Body of pancreas (tissue), 4 donors: ENCODE data around the gene IZUMO4. TPM values are rescaled to one million over a fixed set of nuclear protein-coding genes. Genes with fewer than 3 reads are reported as not detected.

Experiments
- ATAC-seq: fragments of 150-250 bp; one replicate; pipeline ENCODE4 v1.9.1; 2016
- DNase-seq, 4 donors: peaks; one replicate each; pipeline ENCODE4 v3.0.0-alpha.2; 2019
- H3K27ac ChIP-seq, 4 donors: fragments of 200-600 bp; sonication (generic); 1 replicate in 3 of 4; 2 replicates in 1 of 4; pipeline versions ENCODE4 v1.5.1 to v1.6.1; 2016 to 2019; ENCODE audit warnings: mild to moderate bottlenecking in 1 of 4, mixed read lengths in 1 of 4, moderate library complexity in 1 of 4
- H3K27me3 ChIP-seq, 2 donors: fragments of 200-600 bp; sonication (generic); one replicate each; pipeline ENCODE4 v1.6.0; 2016; ENCODE audit warnings: mild to moderate bottlenecking in 1 of 2
- H3K36me3 ChIP-seq, 2 donors: fragments of 200-600 bp; sonication (generic); replicated peaks in 1 of 2; 2 replicates each; pipeline ENCODE4 v1.5.1; 2016; ENCODE audit warnings: low read depth in 2 of 2; ENCODE audit not compliant: insufficient read depth in 1 of 2
- H3K4me1 ChIP-seq: fragments of 200-600 bp; sonication (generic); one replicate; pipeline ENCODE4 v1.6.0; 2016
- H3K4me3 ChIP-seq, 2 donors: fragments of 200-600 bp; sonication (generic); 1 replicate in 1 of 2; 2 replicates in 1 of 2; pipeline ENCODE4 v1.5.1; 2016 to 2019
- H3K9me3 ChIP-seq, 3 donors: fragments of 200-600 bp; sonication (generic); 1 replicate in 2 of 3; 2 replicates in 1 of 3; pipeline ENCODE4 v1.5.1; 2016
- POLR2A ChIP-seq, 3 donors: fragments of 450-650 bp; IDR thresholded peaks; one replicate each; pipeline ENCODE4 v1.6.1; 2016; ENCODE audit warnings: antibody characterized with exemption in 3 of 3, mild to moderate bottlenecking in 2 of 3
- WGBS, 2 donors: methylation state at CpG; one replicate each; pipeline ENCODE4 v1.1.5; 2017; 5-methylcytosine and 5-hydroxymethylcytosine counted together
- intact Hi-C: fragments of 100-400 bp; cut with DNase I; formaldehyde crosslinking; loops from one replicate; pipeline ENCODE4 v1.15.1; 2023
- total RNA-seq, 2 donors: library from RNA; depleted of rRNA; stranded (reverse); fragments of >200 nt; gene quantifications; one replicate each; pipeline ENCODE4 v1.1.0, GENCODE V29; 2016
- TF ChIP-seq, protein P1 (sequence below), 7 experiments: fragments of 450-650 bp in 4 of 7; fragments of 200-600 bp in 3 of 7; sonication (generic) in 3 of 7; IDR thresholded peaks; one replicate each; pipeline ENCODE4 v1.5.1; 2016 to 2019; ENCODE audit warnings: antibody characterized with exemption in 7 of 7

IZUMO4 gene
- total RNA-seq, 2 donors from 2014 or later: 3.4 to 4.0 TPM

- no peak for ATAC-seq
- H3K27ac ChIP-seq: no peak overlapping the region
- H3K4me1 ChIP-seq: no peaks in the 10 kb centered on the region
- peaks cover 9 to 35% of the 10 kb centered on the region in 2 donors for H3K36me3 ChIP-seq
- 92 to 96% methylated on average over 3 to 13 of the region's 14 CpGs for WGBS, 2 donors
- no peaks in the 10 kb centered on the region for H3K27me3 ChIP-seq
- no peak overlapping the region for H3K4me3 ChIP-seq
- TF ChIP-seq, protein P1, sequence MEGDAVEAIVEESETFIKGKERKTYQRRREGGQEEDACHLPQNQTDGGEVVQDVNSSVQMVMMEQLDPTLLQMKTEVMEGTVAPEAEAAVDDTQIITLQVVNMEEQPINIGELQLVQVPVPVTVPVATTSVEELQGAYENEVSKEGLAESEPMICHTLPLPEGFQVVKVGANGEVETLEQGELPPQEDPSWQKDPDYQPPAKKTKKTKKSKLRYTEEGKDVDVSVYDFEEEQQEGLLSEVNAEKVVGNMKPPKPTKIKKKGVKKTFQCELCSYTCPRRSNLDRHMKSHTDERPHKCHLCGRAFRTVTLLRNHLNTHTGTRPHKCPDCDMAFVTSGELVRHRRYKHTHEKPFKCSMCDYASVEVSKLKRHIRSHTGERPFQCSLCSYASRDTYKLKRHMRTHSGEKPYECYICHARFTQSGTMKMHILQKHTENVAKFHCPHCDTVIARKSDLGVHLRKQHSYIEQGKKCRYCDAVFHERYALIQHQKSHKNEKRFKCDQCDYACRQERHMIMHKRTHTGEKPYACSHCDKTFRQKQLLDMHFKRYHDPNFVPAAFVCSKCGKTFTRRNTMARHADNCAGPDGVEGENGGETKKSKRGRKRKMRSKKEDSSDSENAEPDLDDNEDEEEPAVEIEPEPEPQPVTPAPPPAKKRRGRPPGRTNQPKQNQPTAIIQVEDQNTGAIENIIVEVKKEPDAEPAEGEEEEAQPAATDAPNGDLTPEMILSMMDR (IDR thresholded peaks at IDR 0.05): no peak
- TF ChIP-seq POLR2A (IDR thresholded peaks at IDR 0.05): no peak
- intact Hi-C loops: no loop called here
- no peak for DNase-seq
- no peaks in the 10 kb centered on the region for H3K9me3 ChIP-seq
Measured at GRCh38 chr19:2132191-2132590, 35.5 kb downstream of the IZUMO4 start.

GRCh38 chr19:2132731-2133490, 36.2 kb downstream of the IZUMO4 start:
- Histone ChIP-seq H3K4me1 (no peaks in the 10 kb centered on the region), H3K27me3 (no peaks in the 10 kb centered on the region), H3K27ac (no peak overlapping the region), H3K36me3 (peaks cover 9 to 33% of the 10 kb centered on the region in 2 donors), H3K9me3 (no peaks in the 10 kb centered on the region), H3K4me3 (no peak overlapping the region)
- no peak for ATAC-seq
- WGBS, 2 donors: 91 to 92% methylated on average over 14 to 19 of the region's 19 CpGs
- DNase-seq: no peak
- no peak for TF ChIP-seq POLR2A (IDR thresholded peaks at IDR 0.05)
- TF ChIP-seq, protein P1 (IDR thresholded peaks at IDR 0.05): no peak
- intact Hi-C loops: no loop called here

- H3K36me3 ChIP-seq: peaks cover 9 to 19% of the 10 kb centered on the region in 2 donors
- intact Hi-C loops: no loop called here
- 88 to 94% methylated on average over 28 to 50 of the region's 50 CpGs for WGBS, 2 donors
- no peak for TF ChIP-seq POLR2A (IDR thresholded peaks at IDR 0.05)
- TF ChIP-seq, protein P1 (IDR thresholded peaks at IDR 0.05): no peak
- H3K4me3 ChIP-seq: no peak overlapping the region
- H3K27ac ChIP-seq: no peak overlapping the region
- DNase-seq: peak in 1 of 4 donors; percentile 24
- ATAC-seq: no peak
- H3K9me3 ChIP-seq: no peaks in the 10 kb centered on the region
- H3K4me1 ChIP-seq: peaks cover 7% of the 10 kb centered on the region
- no peaks in the 10 kb centered on the region for H3K27me3 ChIP-seq
Measured at GRCh38 chr19:2135474-2136402, 39.0 kb downstream of the IZUMO4 start.

DNA sequence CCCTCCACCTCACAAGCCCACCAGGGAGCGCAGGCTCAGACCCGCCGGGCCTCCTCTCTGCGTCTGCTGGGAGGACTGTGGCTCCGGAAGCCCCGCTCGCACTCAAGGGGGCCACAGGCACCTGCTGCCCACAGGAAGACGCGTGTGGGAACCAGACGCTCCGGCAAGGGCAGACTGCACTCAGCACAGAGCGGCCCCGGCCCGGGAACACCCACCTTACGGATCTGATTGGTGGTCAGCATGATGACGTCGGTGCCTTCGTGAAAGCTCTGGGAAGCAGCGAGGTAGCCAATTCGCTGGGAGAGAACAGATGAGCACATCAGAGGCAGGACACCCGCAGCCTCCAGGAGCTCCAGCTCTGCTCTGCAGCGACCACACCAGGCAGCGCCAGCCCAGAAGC, 40.1 kb downstream of the IZUMO4 start:
- Histone ChIP-seq H3K4me1 (peaks cover 7% of the 10 kb centered on the region), H3K27me3 (no peaks in the 10 kb centered on the region), H3K4me3 (no peak overlapping the region), H3K9me3 (no peaks in the 10 kb centered on the region), H3K27ac (no peak overlapping the region), H3K36me3 (peaks cover 9 to 17% of the 10 kb centered on the region in 2 donors)
- 89 to 95% methylated on average over 22 to 23 of the region's 23 CpGs for WGBS, 2 donors
- ATAC-seq: no peak
- no peak for DNase-seq
- intact Hi-C loops: no loop called here
- TF ChIP-seq POLR2A (IDR thresholded peaks at IDR 0.05): no peak
- TF ChIP-seq, protein P1 (IDR thresholded peaks at IDR 0.05): no peak
